ENCODE results near the gene SMIM43. TPM values are rescaled to one million over a fixed set of nuclear protein-coding genes. Genes with fewer than 3 reads are reported as not detected.

Gene SMIM43
- total and polyA plus RNA-seq, 2 donors (not counting 3 experiments of a cell fraction or from before 2014, with no cell fraction given): 0.18 TPM; not detected in 1

DNA sequence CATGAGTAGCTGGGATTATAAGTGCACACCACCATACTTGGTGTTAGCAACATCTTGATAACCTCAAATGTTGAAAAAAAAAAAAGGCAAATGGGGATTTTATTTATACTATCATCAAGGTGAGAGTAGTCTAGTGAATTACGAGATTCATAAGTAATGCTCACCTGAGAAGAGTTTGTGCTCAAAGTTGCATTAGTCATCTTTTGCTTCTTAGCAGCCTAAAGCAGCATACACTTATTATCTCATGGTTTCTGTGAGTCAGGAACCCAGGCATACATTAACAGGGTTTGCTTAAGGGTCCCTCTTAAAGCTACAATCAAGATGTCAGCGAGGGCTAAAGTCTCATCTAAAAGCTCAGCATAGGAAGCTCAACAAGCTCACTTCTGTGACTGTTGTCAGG, 28.0 kb upstream of the SMIM43 start:
- H3K4me1 ChIP-seq (ENCODE audit: control insufficient read depth, extremely low read depth, insufficient read depth, low read length): peaks cover 18% of the 10 kb centered on the region
- no peak for DNase-seq (ENCODE audit: low read depth, low spot score)
- no peak overlapping the region for H3K4me3 ChIP-seq (replicated peaks in 1 of 3; ENCODE audit: insufficient read depth in 1 of 3, low read depth in 1 of 3, low read length in 3 of 3)
- no peaks in the 10 kb centered on the region for H4K20me1 ChIP-seq (replicated peaks; ENCODE audit: control insufficient read depth, extremely low read depth, insufficient read depth, low read length)
- H2AFZ ChIP-seq (ENCODE audit: low read depth, low read length): no peak overlapping the region
- dilution Hi-C loops (cut with MboI; ENCODE audit: extremely low pct_ligation_motif_present, low sequenced_read_pairs): no loop called here
- intact Hi-C loops (cut with micrococcal nuclease): no loop called here
- no peaks in the 10 kb centered on the region for H3K36me3 ChIP-seq (ENCODE audit: control insufficient read depth in 2 of 2, extremely low read depth in 1 of 2, insufficient read depth in 2 of 2, low read length in 2 of 2)
- H3K79me2 ChIP-seq (ENCODE audit: control insufficient read depth, insufficient read depth, low read length): no peaks in the 10 kb centered on the region
- H3K9me1 ChIP-seq (replicated peaks; ENCODE audit: control insufficient read depth, extremely low read depth, insufficient read depth, low read length): no peaks in the 10 kb centered on the region
- POLR2A ChIA-PET: no interaction called here
- no peak for TF ChIP-seq GATA2 (IDR thresholded peaks at IDR 0.05; ENCODE audit: insufficient read depth, insufficient read length, low read depth, low read length)
- TF ChIP-seq JUN (IDR thresholded peaks at IDR 0.05; ENCODE audit: borderline replicate concordance, insufficient read depth, insufficient read length, low read depth): no peak
- TF ChIP-seq, protein P1, sequence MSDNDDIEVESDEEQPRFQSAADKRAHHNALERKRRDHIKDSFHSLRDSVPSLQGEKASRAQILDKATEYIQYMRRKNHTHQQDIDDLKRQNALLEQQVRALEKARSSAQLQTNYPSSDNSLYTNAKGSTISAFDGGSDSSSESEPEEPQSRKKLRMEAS (IDR thresholded peaks at IDR 0.05; ENCODE audit: insufficient read depth, insufficient read length): no peak
- TF ChIP-seq MYC (IDR thresholded peaks at IDR 0.05; ENCODE audit: low read depth, low read length): no peak
- no peak for TF ChIP-seq POLR2A (IDR thresholded peaks at IDR 0.05; ENCODE audit: low read depth, low read length)
- no peak for TF ChIP-seq FOS (IDR thresholded peaks at IDR 0.05; ENCODE audit: borderline replicate concordance, insufficient read depth, low read length)
- no peak for TF ChIP-seq EZH2 (IDR thresholded peaks at IDR 0.05; ENCODE audit: borderline replicate concordance, low read depth, low read length, severe bottlenecking)
- no peak for TF ChIP-seq CTCF (IDR thresholded peaks at IDR 0.05; ENCODE audit: extremely low read depth in 1 of 2, insufficient read depth in 1 of 2, low read depth in 1 of 2, low read length in 2 of 2)
- no peak for TF ChIP-seq POLR2AphosphoS5 (IDR thresholded peaks at IDR 0.05; ENCODE audit: insufficient read depth, low read depth, low read length)
- H3K9me3 ChIP-seq (replicated peaks; ENCODE audit: control insufficient read depth, insufficient read depth, low read length): no peaks in the 10 kb centered on the region
- BruUV-seq (replicated peaks): no TSS peak
- CTCF ChIA-PET: interaction anchor here (0.7 kb wide), 1 partner anchor 56 kb away, joined by 3 read pairs; no protein-coding TSS in a partner anchor
- H3K9ac ChIP-seq (replicated peaks; ENCODE audit: extremely low read depth, insufficient read depth, low read length): no peak overlapping the region
- H3K27ac ChIP-seq (ENCODE audit: insufficient read depth, low read depth, low read length): no peak overlapping the region
- H3K4me2 ChIP-seq (ENCODE audit: insufficient read depth, low read length): no peak overlapping the region
- no peak for FAIRE-seq
- no peaks in the 10 kb centered on the region for H3K27me3 ChIP-seq (ENCODE audit: control insufficient read depth in 2 of 2, insufficient read depth in 2 of 2, low read length in 2 of 2)

Data from endothelial cell of umbilical vein (primary cell).